Hippocampal formation (tissue), 2 donors: ENCODE data around the gene MNAT1.
A peak's percentile ranks its signal among the peaks of the same experiment; 100 is the strongest.
"Not testable (repeated sequence)": the region's sequence is repeated elsewhere in the genome, so short reads cannot be mapped to it uniquely, and the experiment has no call there.

Experiments used
- DNase-seq, 2 donors: peaks; one replicate each; lab custom pipeline; 2025; lab: John Stamatoyannopoulos, UW

Gene MNAT1

GRCh38 chr14:60734465-60735242 lies at the start of gene MNAT1:
Gene MNAT1 (plus strand): TSS chr14:60734761. CDS start chr14:60734863, 102 bp downstream.
- peak; percentile 77 to 83 for DNase-seq

- no peak for DNase-seq
Observed at GRCh38 chr14:60686865-60687264, 47.7 kb upstream of the MNAT1 start.

GRCh38 chr14:60691383-60692113 lies 43.0 kb upstream of the MNAT1 start:
- DNase-seq: no peak

- DNase-seq: no peak
Observed at GRCh38 chr14:60695327-60695726, 39.2 kb upstream of the MNAT1 start.

GRCh38 chr14:60700598-60700997 lies 34.0 kb upstream of the MNAT1 start:
- no peak for DNase-seq

GRCh38 chr14:60705100-60705499 lies 29.5 kb upstream of the MNAT1 start:
- no peak for DNase-seq

- DNase-seq: no peak
Observed at GRCh38 chr14:60707858-60708257, 26.7 kb upstream of the MNAT1 start.

- no peak for DNase-seq
Observed at GRCh38 chr14:60710494-60710893, 24.1 kb upstream of the MNAT1 start.

- DNase-seq: no peak
Observed at GRCh38 chr14:60713513-60713912, 21.0 kb upstream of the MNAT1 start.

- DNase-seq: no peak
Observed at GRCh38 chr14:60720391-60720790, 14.2 kb upstream of the MNAT1 start.

- no peak for DNase-seq
Observed at GRCh38 chr14:60720962-60721325, 13.6 kb upstream of the MNAT1 start.

GRCh38 chr14:60721326-60722106 lies 13.0 kb upstream of the MNAT1 start:
- peak in 1 of 2 donors; percentile 7 for DNase-seq

GRCh38 chr14:60722107-60722356 lies 12.5 kb upstream of the MNAT1 start:
- no peak for DNase-seq

GRCh38 chr14:60722357-60723115 lies 12.0 kb upstream of the MNAT1 start:
- peak in 1 of 2 donors; percentile 11 for DNase-seq

GRCh38 chr14:60723116-60723906 lies 11.2 kb upstream of the MNAT1 start:
- DNase-seq: peak in 1 of 2 donors; percentile 42

GRCh38 chr14:60723907-60724618 lies 10.5 kb upstream of the MNAT1 start, which contains the start of gene SIX4:
Gene SIX4 (minus strand): TSS chr14:60724351. CDS start chr14:60724074, 277 bp downstream.
- peak; percentile 17 to 29 for DNase-seq

GRCh38 chr14:60731291-60731690 lies 3.3 kb upstream of the MNAT1 start:
- DNase-seq: not testable (repeated sequence)

- DNase-seq: no peak
Observed at GRCh38 chr14:60732840-60733483, 1.6 kb upstream of the MNAT1 start.

- DNase-seq: no peak
Observed at GRCh38 chr14:60735416-60735815, 855 bp downstream of the MNAT1 start.

GRCh38 chr14:60736494-60736893 lies 1.9 kb downstream of the MNAT1 start:
- DNase-seq: no peak
